GM21786 (cell line): Measurements from ENCODE around the gene WDR7.

Experiments
- ATAC-seq: cut with Tn5 transposase; IDR thresholded peaks from one replicate; pipeline ENCODE4 v1.9.1; 2021; ENCODE audit not compliant: unreplicated experiment

Gene WDR7

GRCh38 chr18:56650944-56651770, at the start of gene WDR7:
WDR7 (plus strand) TSS chr18:56651359; CDS start chr18:56672516, 21,157 bp downstream.
- ATAC-seq = peak; percentile 94

GRCh38 chr18:56606618-56607017, 44.5 kb upstream of the WDR7 start:
- no peak for ATAC-seq

- ATAC-seq = no peak
Observed at GRCh38 chr18:56615738-56616520, 35.2 kb upstream of the WDR7 start.

GRCh38 chr18:56627991-56628390, 23.2 kb upstream of the WDR7 start:
- no peak for ATAC-seq

- ATAC-seq = no peak
Observed at GRCh38 chr18:56632070-56633022, 18.8 kb upstream of the WDR7 start.

- ATAC-seq = no peak
Observed at GRCh38 chr18:56635007-56635406, 16.2 kb upstream of the WDR7 start.

- no peak for ATAC-seq
Observed at GRCh38 chr18:56637176-56637575, 14.0 kb upstream of the WDR7 start.

GRCh38 chr18:56637711-56638231, 13.4 kb upstream of the WDR7 start:
- peak; percentile 13 for ATAC-seq

- ATAC-seq = peak; percentile 96
Observed at GRCh38 chr18:56638232-56639103, 12.7 kb upstream of the WDR7 start, which contains the start of gene TXNL1. TXNL1 (minus strand) TSS chr18:56638592; CDS start chr18:56638440, 152 bp downstream.

- no peak for ATAC-seq
Observed at GRCh38 chr18:56639104-56639381, 12.1 kb upstream of the WDR7 start.

- ATAC-seq = no peak
Observed at GRCh38 chr18:56639571-56639970, 11.6 kb upstream of the WDR7 start.

- ATAC-seq = no peak
Observed at GRCh38 chr18:56641714-56642337, 9.3 kb upstream of the WDR7 start.

GRCh38 chr18:56643381-56643780, 7.8 kb upstream of the WDR7 start:
- no peak for ATAC-seq

- ATAC-seq = no peak
Observed at GRCh38 chr18:56645415-56646016, 5.6 kb upstream of the WDR7 start.

- ATAC-seq = no peak
Observed at GRCh38 chr18:56647071-56647470, 4.1 kb upstream of the WDR7 start.

- ATAC-seq = no peak
Observed at GRCh38 chr18:56647951-56648893, 2.9 kb upstream of the WDR7 start.

- ATAC-seq = no peak
Observed at GRCh38 chr18:56649996-56650395, 1.2 kb upstream of the WDR7 start.

- no peak for ATAC-seq
Observed at GRCh38 chr18:56651771-56652092, 573 bp downstream of the WDR7 start.
